PC-3 (cell line): ENCODE measurements around the gene DCTN2.

ENCODE experiments used
- EZH2 ChIP-seq: fragments of 300-600 bp; sonication (generic); IDR thresholded peaks from one replicate; pipeline ENCODE4 v1.6.1; 2017; ENCODE audit warnings: antibody characterized with exemption, mild to moderate bottlenecking, low read length; ENCODE audit not compliant: unreplicated experiment
- EZH2phosphoT487 ChIP-seq: fragments of 300-600 bp; sonication (generic); IDR thresholded peaks from 2 replicates; pipeline ENCODE4 v1.6.1; 2018; ENCODE audit warnings: mild to moderate bottlenecking, antibody characterized with exemption, low read length, borderline replicate concordance
- TF ChIP-seq, protein P1 (sequence below): fragments of 300-600 bp; sonication (generic); conservative IDR thresholded peaks from 2 replicates; pipeline ENCODE4 v1.5.1; 2017; ENCODE audit warnings: antibody characterized with exemption, low read depth, mild to moderate bottlenecking, low read length

DNA sequence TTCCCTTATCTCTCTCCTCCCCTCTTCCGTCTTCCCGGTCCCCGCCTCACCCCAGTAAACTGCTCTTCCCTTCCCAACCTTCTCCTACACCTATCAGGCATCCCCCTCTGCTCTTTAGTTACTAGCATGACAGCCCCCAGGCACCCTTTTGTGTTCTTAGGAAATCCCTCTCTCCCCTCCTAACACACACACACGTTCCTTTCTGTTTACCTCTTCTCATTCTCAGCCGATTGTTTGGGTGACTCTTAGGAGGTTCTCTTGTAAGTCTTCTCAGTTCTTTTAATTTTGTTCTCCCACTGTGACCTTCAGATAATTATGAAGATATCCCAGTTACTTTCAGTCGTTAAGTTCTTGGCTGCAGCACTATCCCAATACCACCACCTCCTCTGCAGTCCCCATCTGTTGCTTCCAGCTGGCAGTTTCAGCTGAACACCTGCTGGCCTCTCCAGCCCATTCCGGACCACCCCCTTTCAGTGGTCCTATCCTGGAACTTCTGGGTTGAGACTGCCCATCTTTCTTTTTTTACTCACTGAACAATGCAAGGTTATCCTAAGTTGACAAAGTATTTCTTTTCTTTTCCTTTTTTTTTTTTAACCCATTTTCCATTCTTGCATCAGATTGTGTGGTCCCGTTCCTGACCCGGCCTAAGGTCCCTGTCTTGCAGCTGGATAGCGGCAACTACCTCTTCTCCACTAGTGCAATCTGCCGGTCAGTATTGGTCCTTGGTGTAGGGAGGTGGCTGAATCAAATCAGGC is 58.4 kb downstream of the DCTN2 start:
- TF ChIP-seq, protein P1, sequence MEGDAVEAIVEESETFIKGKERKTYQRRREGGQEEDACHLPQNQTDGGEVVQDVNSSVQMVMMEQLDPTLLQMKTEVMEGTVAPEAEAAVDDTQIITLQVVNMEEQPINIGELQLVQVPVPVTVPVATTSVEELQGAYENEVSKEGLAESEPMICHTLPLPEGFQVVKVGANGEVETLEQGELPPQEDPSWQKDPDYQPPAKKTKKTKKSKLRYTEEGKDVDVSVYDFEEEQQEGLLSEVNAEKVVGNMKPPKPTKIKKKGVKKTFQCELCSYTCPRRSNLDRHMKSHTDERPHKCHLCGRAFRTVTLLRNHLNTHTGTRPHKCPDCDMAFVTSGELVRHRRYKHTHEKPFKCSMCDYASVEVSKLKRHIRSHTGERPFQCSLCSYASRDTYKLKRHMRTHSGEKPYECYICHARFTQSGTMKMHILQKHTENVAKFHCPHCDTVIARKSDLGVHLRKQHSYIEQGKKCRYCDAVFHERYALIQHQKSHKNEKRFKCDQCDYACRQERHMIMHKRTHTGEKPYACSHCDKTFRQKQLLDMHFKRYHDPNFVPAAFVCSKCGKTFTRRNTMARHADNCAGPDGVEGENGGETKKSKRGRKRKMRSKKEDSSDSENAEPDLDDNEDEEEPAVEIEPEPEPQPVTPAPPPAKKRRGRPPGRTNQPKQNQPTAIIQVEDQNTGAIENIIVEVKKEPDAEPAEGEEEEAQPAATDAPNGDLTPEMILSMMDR: no peak
- no peak for TF ChIP-seq EZH2phosphoT487
- TF ChIP-seq EZH2: no peak
